ENCODE data around the gene NOP53.

DNA sequence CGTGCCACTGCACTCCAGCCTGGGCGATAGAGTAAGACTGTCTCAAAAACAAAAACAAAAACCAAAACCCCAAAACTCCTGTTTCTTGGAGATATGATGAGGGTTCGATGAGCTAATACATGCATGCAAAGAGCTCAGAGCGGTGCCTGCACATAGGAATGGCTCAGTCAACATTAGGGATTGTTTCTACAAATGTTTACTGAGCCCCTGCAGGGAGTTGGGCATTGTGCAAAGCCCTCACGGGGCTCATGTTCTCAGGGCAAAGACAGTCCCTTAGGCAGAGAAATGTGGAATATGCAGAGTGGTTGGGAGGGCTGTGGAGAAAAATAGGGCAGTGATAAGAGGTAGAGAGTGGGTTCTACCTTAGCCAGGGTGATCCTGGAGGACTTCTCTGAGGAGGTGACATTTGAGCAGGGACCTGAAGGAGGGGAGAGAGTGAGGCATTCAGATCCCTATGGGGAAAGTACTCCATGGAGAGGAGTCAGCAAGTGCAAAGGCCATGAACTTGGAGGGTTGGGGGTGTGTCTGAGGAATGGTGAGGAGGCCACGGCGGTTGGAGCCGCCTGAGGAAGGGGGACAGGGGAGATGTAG is 33.6 kb upstream of the NOP53 start:
- TF ChIP-seq ZNF114 (CRISPR knock-in tag; IDR thresholded peaks at IDR 0.05) (no peak), POLR2AphosphoS5 (IDR thresholded peaks at IDR 0.05; ENCODE audit: low read depth) (no peak), ZNF331 (CRISPR knock-in tag; IDR thresholded peaks at IDR 0.05; ENCODE audit: low read depth) (no peak), EZH2phosphoT487 (IDR thresholded peaks at IDR 0.05; ENCODE audit: unreplicated experiment) (no peak), JUNB (IDR thresholded peaks at IDR 0.05; ENCODE audit: unreplicated experiment) (no peak)
- TF ChIP-seq, protein P1, sequence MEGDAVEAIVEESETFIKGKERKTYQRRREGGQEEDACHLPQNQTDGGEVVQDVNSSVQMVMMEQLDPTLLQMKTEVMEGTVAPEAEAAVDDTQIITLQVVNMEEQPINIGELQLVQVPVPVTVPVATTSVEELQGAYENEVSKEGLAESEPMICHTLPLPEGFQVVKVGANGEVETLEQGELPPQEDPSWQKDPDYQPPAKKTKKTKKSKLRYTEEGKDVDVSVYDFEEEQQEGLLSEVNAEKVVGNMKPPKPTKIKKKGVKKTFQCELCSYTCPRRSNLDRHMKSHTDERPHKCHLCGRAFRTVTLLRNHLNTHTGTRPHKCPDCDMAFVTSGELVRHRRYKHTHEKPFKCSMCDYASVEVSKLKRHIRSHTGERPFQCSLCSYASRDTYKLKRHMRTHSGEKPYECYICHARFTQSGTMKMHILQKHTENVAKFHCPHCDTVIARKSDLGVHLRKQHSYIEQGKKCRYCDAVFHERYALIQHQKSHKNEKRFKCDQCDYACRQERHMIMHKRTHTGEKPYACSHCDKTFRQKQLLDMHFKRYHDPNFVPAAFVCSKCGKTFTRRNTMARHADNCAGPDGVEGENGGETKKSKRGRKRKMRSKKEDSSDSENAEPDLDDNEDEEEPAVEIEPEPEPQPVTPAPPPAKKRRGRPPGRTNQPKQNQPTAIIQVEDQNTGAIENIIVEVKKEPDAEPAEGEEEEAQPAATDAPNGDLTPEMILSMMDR (conservative IDR thresholded peaks at IDR 0.05; ENCODE audit: low read depth in 2 of 2): no peak
